Measurements from ENCODE around the gene CSNK2B. TPM values are rescaled to one million over a fixed set of nuclear protein-coding genes. Genes with fewer than 3 reads are reported as not detected.

Gene CSNK2B
- total and polyA plus RNA-seq, 9 of the 15 experiments (the other 6 are each of a cell fraction or from before 2014, with no cell fraction given): 120 to 1,126 (median 529) TPM

DNA sequence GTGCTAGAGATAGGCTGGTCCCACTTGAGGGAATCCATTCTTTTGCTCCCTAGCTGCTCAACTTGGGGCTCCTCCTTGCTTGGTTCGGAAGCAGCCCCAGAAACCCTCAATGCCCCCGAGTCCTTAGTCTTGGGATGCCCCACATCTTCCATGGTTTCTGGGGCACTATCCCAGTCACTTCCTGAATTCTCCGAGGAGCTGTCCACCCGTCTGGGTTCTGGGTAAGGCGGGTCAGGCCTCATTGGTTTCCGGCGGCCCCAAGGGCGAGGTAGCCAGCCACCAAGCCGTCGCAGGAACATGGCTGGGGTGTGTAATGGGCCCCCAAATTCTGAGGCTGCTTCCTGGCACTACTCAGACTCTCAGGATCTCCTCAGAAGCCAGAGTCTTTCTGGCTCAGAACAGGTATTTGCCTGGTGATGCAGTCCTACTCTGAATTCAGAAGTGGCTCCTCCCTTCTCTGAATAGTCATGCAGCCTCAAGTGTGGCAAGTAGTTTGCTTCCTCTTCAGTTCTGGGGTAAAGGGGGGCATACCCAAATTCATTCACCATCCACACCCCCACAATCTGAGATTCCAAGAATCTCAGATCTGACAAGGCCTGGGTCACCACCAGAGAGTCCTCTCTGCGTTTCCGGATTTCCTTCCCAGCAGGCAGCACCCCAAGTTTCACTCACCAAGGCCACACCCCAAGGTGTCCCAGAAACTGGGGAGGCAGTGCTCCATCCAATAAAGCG lies 6.1 kb upstream of the CSNK2B start (continued):
- TF ChIP-seq NCOA1 (IDR thresholded peaks at IDR 0.05; ENCODE audit: low read depth): peak; percentile 35; the same call in 1 of the 2 replicates
- TF ChIP-seq PPARD (CRISPR knock-in tag; IDR thresholded peaks at IDR 0.05): no peak
- 0 out of 2 replicates have a peak, but pooled peaks have one; percentile 44 for TF ChIP-seq ARID3B (CRISPR knock-in tag; IDR thresholded peaks at IDR 0.05; ENCODE audit: borderline replicate concordance)
- no peak for TF ChIP-seq SOX6 (IDR thresholded peaks at IDR 0.05)
- no peak for TF ChIP-seq CBX1 (IDR thresholded peaks at IDR 0.05; ENCODE audit: low read depth)
- TF ChIP-seq HMGN3 (IDR thresholded peaks at IDR 0.05; ENCODE audit: borderline replicate concordance, extremely low read depth, insufficient read length, low read depth, low read length): no peak
- no peak for TF ChIP-seq KAT2B (IDR thresholded peaks at IDR 0.05; ENCODE audit: low read depth, low read length)
- no peak for TF ChIP-seq KLF10 (CRISPR knock-in tag; IDR thresholded peaks at IDR 0.05)
- TF ChIP-seq TCFL5 (CRISPR knock-in tag; conservative IDR thresholded peaks at IDR 0.05): 0 out of 2 replicates have a peak, but pooled peaks have one; percentile 3
- no peak for TF ChIP-seq ZNF639 (CRISPR knock-in tag; conservative IDR thresholded peaks at IDR 0.05 in 1 of 2, IDR thresholded peaks at IDR 0.05 in 1 of 2)
- TF ChIP-seq, protein P1, sequence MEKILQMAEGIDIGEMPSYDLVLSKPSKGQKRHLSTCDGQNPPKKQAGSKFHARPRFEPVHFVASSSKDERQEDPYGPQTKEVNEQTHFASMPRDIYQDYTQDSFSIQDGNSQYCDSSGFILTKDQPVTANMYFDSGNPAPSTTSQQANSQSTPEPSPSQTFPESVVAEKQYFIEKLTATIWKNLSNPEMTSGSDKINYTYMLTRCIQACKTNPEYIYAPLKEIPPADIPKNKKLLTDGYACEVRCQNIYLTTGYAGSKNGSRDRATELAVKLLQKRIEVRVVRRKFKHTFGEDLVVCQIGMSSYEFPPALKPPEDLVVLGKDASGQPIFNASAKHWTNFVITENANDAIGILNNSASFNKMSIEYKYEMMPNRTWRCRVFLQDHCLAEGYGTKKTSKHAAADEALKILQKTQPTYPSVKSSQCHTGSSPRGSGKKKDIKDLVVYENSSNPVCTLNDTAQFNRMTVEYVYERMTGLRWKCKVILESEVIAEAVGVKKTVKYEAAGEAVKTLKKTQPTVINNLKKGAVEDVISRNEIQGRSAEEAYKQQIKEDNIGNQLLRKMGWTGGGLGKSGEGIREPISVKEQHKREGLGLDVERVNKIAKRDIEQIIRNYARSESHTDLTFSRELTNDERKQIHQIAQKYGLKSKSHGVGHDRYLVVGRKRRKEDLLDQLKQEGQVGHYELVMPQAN (IDR thresholded peaks at IDR 0.05; ENCODE audit: borderline replicate concordance): peak; percentile 83
- TF ChIP-seq CBFB (CRISPR knock-in tag; IDR thresholded peaks at IDR 0.05): no peak
- TF ChIP-seq BRCA1 (IDR thresholded peaks at IDR 0.05): no peak
- TF ChIP-seq BRCA1 (CRISPR knock-in tag; IDR thresholded peaks at IDR 0.05): no peak
- no peak for TF ChIP-seq SUPT5H (IDR thresholded peaks at IDR 0.05)
- no peak for TF ChIP-seq ZNF3 (CRISPR knock-in tag; IDR thresholded peaks at IDR 0.05)
- TF ChIP-seq ZNF764 (CRISPR knock-in tag; IDR thresholded peaks at IDR 0.05; ENCODE audit: low read depth): no peak
- no peak for TF ChIP-seq NFE2 (IDR thresholded peaks at IDR 0.05; ENCODE audit: low read depth)
- TF ChIP-seq ZNF197 (CRISPR knock-in tag; IDR thresholded peaks at IDR 0.05; ENCODE audit: low read depth): no peak
- peak in 1 of 2 experiments; percentile 79; a peak in 2 of 4 replicates for TF ChIP-seq HDAC1 (IDR thresholded peaks at IDR 0.05)
- no peak for TF ChIP-seq MLLT1 (IDR thresholded peaks at IDR 0.05)
- TF ChIP-seq JUND (IDR thresholded peaks at IDR 0.05; ENCODE audit: borderline replicate concordance, low read depth, low read length): no peak
- TF ChIP-seq JUND (tag; IDR thresholded peaks at IDR 0.05; ENCODE audit: borderline replicate concordance, low read depth, low read length): no peak; the same call in 2 of the 3 replicates
